H1 (cell line): ENCODE measurements around the gene POLN. TPM values are rescaled to one million over a fixed set of nuclear protein-coding genes. Genes with fewer than 3 reads are reported as not detected.
A peak's percentile ranks its signal among the peaks of the same experiment; 100 is the strongest.

Experiments
- CTCF ChIA-PET: fragments of 300-600 bp; sonication (Branson Sonifier 250); formaldehyde crosslinking; loops from one replicate; lab custom pipeline; 2021; ENCODE audit not compliant: partially characterized antibody; lab: Charles Lee
- POLR2A ChIA-PET: fragments of 300-600 bp; sonication (Branson Sonifier 250); formaldehyde crosslinking; loops from one replicate; lab custom pipeline; 2021; ENCODE audit warnings: inconsistent platforms; ENCODE audit not compliant: partially characterized antibody; lab: Charles Lee
- DNase-seq, 2 experiments: peaks; one replicate each; pipeline versions ENCODE4 v3.0.0 to v3.0.0-alpha.2; 2010 to 2022; ENCODE audit warnings: low spot score in 2 of 2, low read depth in 1 of 2, mixed read lengths in 1 of 2
- FAIRE-seq: peaks from 2 replicates; lab custom pipeline; 2011; peaks lifted over from hg19 to GRCh38; lab: Jason Lieb, UNC
- H2AFZ ChIP-seq: 2 replicates; pipeline ENCODE4 v1.8.1; 2012; ENCODE audit warnings: low read length, inconsistent platforms
- H2AK5ac ChIP-seq: 2 replicates; pipeline ENCODE4 v1.6.1; 2013; ENCODE audit warnings: low read depth, low read length
- H2BK120ac ChIP-seq: replicated peaks from 2 replicates; pipeline ENCODE3; 2013; ENCODE audit warnings: low read depth, low read length, inconsistent platforms
- H2BK12ac ChIP-seq: 2 replicates; pipeline ENCODE4 v1.6.1; 2013; ENCODE audit warnings: low read depth, low read length
- H2BK15ac ChIP-seq: 2 replicates; pipeline ENCODE4 v1.6.1; 2013; ENCODE audit warnings: low read length
- H2BK20ac ChIP-seq: 2 replicates; pipeline ENCODE4 v1.6.1; 2013; ENCODE audit warnings: low read length
- H2BK5ac ChIP-seq: 2 replicates; pipeline ENCODE4 v1.6.1; 2013; ENCODE audit warnings: low read depth, low read length
- H3K14ac ChIP-seq: 2 replicates; pipeline ENCODE4 v1.6.1; 2013; ENCODE audit warnings: inconsistent platforms; ENCODE audit not compliant: insufficient read length
- H3K18ac ChIP-seq: 2 replicates; pipeline ENCODE4 v1.6.1; 2013; ENCODE audit warnings: low read length; ENCODE audit errors: extremely low read depth
- H3K23ac ChIP-seq: 2 replicates; pipeline ENCODE4 v1.6.1; 2013; ENCODE audit warnings: inconsistent platforms; ENCODE audit not compliant: insufficient read length
- H3K23me2 ChIP-seq: 2 replicates; pipeline ENCODE4 v1.6.1; 2013; ENCODE audit warnings: low read depth, low read length
- H3K27ac ChIP-seq: 2 replicates; pipeline ENCODE4 v1.6.1; 2011; ENCODE audit warnings: low read depth, low read length, inconsistent platforms
- H3K27me3 ChIP-seq, 4 experiments: replicated peaks in 1 of 4; 1 replicate in 1 of 4; 2 replicates in 3 of 4; pipeline versions ENCODE4 v1.6.1 to v1.8.1; 2011 to 2013; ENCODE audit warnings: low read length in 3 of 4, mild to moderate bottlenecking in 3 of 4, inconsistent platforms in 2 of 4, mixed read lengths in 2 of 4, moderate library complexity in 1 of 4; ENCODE audit not compliant: control insufficient read depth in 3 of 4, insufficient read depth in 3 of 4; ENCODE audit errors: extremely low read depth in 1 of 4
- H3K36me3 ChIP-seq, 4 experiments: 2 replicates each; pipeline versions ENCODE4 v1.6.1 to v1.8.1; 2011 to 2013; ENCODE audit warnings: mild to moderate bottlenecking in 4 of 4, low read length in 3 of 4, moderate library complexity in 2 of 4, control low read depth in 1 of 4, inconsistent platforms in 1 of 4; ENCODE audit not compliant: insufficient read depth in 4 of 4, control insufficient read depth in 2 of 4
- H3K4ac ChIP-seq: replicated peaks from 2 replicates; pipeline ENCODE3; 2013; ENCODE audit warnings: low read length, low read depth, mixed read lengths, inconsistent platforms; ENCODE audit not compliant: insufficient read length
- H3K4me1 ChIP-seq, 4 experiments: replicated peaks in 1 of 4; 1 replicate in 1 of 4; 2 replicates in 3 of 4; pipeline versions ENCODE4 v1.6.1 to v1.8.1; 2011 to 2013; ENCODE audit warnings: low read length in 3 of 4, inconsistent platforms in 2 of 4, mixed read lengths in 1 of 4; ENCODE audit not compliant: insufficient read depth in 4 of 4, control insufficient read depth in 3 of 4
- H3K4me2 ChIP-seq, 2 experiments: 2 replicates each; pipeline versions ENCODE4 v1.6.1 to v1.8.1; 2011 to 2013; ENCODE audit warnings: low read depth in 2 of 2, low read length in 2 of 2, control low read depth in 1 of 2, inconsistent platforms in 1 of 2, mild to moderate bottlenecking in 1 of 2; ENCODE audit not compliant: insufficient read depth in 1 of 2
- H3K4me3 ChIP-seq, 4 experiments: fragments of 200-600, 300-600 bp in 1 of 4; sonication (generic), shearing (Covaris generic), sonication (Bioruptor Twin) in 1 of 4; 2 replicates each; pipeline versions ENCODE4 v1.5.1 to v1.8.1; 2011 to 2016; ENCODE audit warnings: low read length in 4 of 4, low read depth in 3 of 4, control low read depth in 2 of 4, inconsistent platforms in 2 of 4, mild to moderate bottlenecking in 2 of 4, mixed read lengths in 1 of 4, moderate library complexity in 1 of 4; ENCODE audit not compliant: insufficient read depth in 2 of 4; ENCODE audit errors: extremely low read depth in 1 of 4
- H3K56ac ChIP-seq: replicated peaks from 2 replicates; pipeline ENCODE3; 2013; ENCODE audit warnings: low read depth, mild to moderate bottlenecking, mixed read lengths, low read length, inconsistent platforms; ENCODE audit not compliant: insufficient read length
- H3K79me1 ChIP-seq: 2 replicates; pipeline ENCODE4 v1.6.1; 2013; ENCODE audit warnings: low read depth, low read length, control low read depth
- H3K79me2 ChIP-seq, 2 experiments: 2 replicates each; pipeline versions ENCODE4 v1.6.1 to v1.8.1; 2012 to 2013; ENCODE audit warnings: low read length in 2 of 2, mild to moderate bottlenecking in 2 of 2, inconsistent platforms in 1 of 2; ENCODE audit not compliant: insufficient read depth in 2 of 2, control insufficient read depth in 1 of 2
- H3K9ac ChIP-seq, 4 experiments: replicated peaks in 1 of 4; 1 replicate in 1 of 4; 2 replicates in 3 of 4; pipeline versions ENCODE4 v1.6.1 to v1.8.1; 2011 to 2013; ENCODE audit warnings: low read depth in 3 of 4, low read length in 3 of 4, control low read depth in 2 of 4, mild to moderate bottlenecking in 2 of 4, moderate library complexity in 2 of 4, inconsistent platforms in 1 of 4; ENCODE audit errors: extremely low read depth in 1 of 4
- H3K9me3 ChIP-seq, 2 experiments: 2 replicates each; pipeline versions ENCODE4 v1.6.1 to v1.8.1; 2012 to 2013; ENCODE audit warnings: mild to moderate bottlenecking in 2 of 2, moderate library complexity in 2 of 2, control low read depth in 1 of 2, inconsistent platforms in 1 of 2, low read depth in 1 of 2, low read length in 1 of 2, mixed read lengths in 1 of 2; ENCODE audit not compliant: insufficient read depth in 2 of 2
- H4K20me1 ChIP-seq, 2 experiments: replicated peaks in 1 of 2; 2 replicates each; pipeline versions ENCODE3 to v1.8.1; 2011 to 2013; ENCODE audit warnings: inconsistent platforms in 2 of 2, low read length in 2 of 2, mild to moderate bottlenecking in 1 of 2; ENCODE audit not compliant: insufficient read depth in 2 of 2, control insufficient read depth in 1 of 2
- H4K5ac ChIP-seq: 2 replicates; pipeline ENCODE4 v1.6.1; 2013; ENCODE audit warnings: low read length, low read depth, mixed read lengths, inconsistent platforms; ENCODE audit not compliant: insufficient read length
- H4K8ac ChIP-seq: 2 replicates; pipeline ENCODE4 v1.8.0; 2013; ENCODE audit warnings: mild to moderate bottlenecking, moderate library complexity, low read length, inconsistent platforms; ENCODE audit not compliant: insufficient read depth; ENCODE audit errors: extremely low read depth
- H4K91ac ChIP-seq: replicated peaks from 2 replicates; pipeline ENCODE3; 2013; ENCODE audit warnings: low read length, mixed read lengths, inconsistent platforms; ENCODE audit not compliant: insufficient read length
- CREB1 ChIP-seq: IDR thresholded peaks from 2 replicates; pipeline ENCODE4 v1.6.1; 2012; ENCODE audit warnings: inconsistent platforms
- KDM1A ChIP-seq: fragments of 200-600, 300-600 bp; sonication (generic); IDR thresholded peaks from 2 replicates; pipeline ENCODE4 v1.7.1; 2016; ENCODE audit warnings: mild to moderate bottlenecking, low read length, borderline replicate concordance
- SUZ12 ChIP-seq: fragments of 200-600 bp; sonication (generic); IDR thresholded peaks from 2 replicates; pipeline ENCODE4 v1.6.1; 2012; ENCODE audit warnings: mild to moderate bottlenecking, inconsistent platforms, low read length, moderate library complexity, mixed read lengths
- ZNF274 ChIP-seq: IDR thresholded peaks from 2 replicates; pipeline ENCODE4 v1.7.0; 2012; ENCODE audit warnings: low read length, borderline replicate concordance; ENCODE audit errors: extremely low read depth
- WGBS, 2 experiments: shearing (Covaris generic) in 1 of 2; methylation state at CpG; one replicate each; pipeline versions ENCODE4 v1.1.6 to v1.1.7; 2013 to 2015; ENCODE audit warnings: low lambda C conversion rate in 2 of 2, mixed read lengths in 2 of 2, inconsistent platforms in 1 of 2, low coverage in 1 of 2, missing lambda C conversion rate in 1 of 2; ENCODE audit not compliant: insufficient replicate concordance in 2 of 2, insufficient coverage in 1 of 2, insufficient read length in 1 of 2; ENCODE audit errors: extremely low coverage in 1 of 2, missing lambda C conversion rate in 1 of 2; 5-methylcytosine and 5-hydroxymethylcytosine counted together
- polyA plus RNA-seq, 7 experiments: library from polyadenylated mRNA; depleted of rRNA in 3 of 7; stranded (reverse) in 5 of 7; unstranded in 2 of 7; fragments of >200 nt in 5 of 7; fragments of 200-250 nt in 2 of 7; gene quantifications; 1 replicate in 5 of 7; 2 replicates in 1 of 7; 4 replicates in 1 of 7; pipeline versions ENCODE4 v1.2.1 to v1.2.3, GENCODE V29; 2011 to 2013; ENCODE audit warnings: missing spikeins in 2 of 7, mixed read lengths in 2 of 7
- total RNA-seq: library from RNA; stranded (reverse); fragmentation: NEBNext Ultra II Directional; extraction: Animal tissue kit (Norgen Biotek cat#: 25700); gene quantifications from 2 replicates; pipeline ENCODE4 v1.2.1, GENCODE V29; 2021

The POLN gene
- total and polyA plus RNA-seq, 2 of the 8 experiments (the other 6 are each of a cell fraction or from before 2014, with no cell fraction given), result 0.98 to 1.5 TPM

DNA sequence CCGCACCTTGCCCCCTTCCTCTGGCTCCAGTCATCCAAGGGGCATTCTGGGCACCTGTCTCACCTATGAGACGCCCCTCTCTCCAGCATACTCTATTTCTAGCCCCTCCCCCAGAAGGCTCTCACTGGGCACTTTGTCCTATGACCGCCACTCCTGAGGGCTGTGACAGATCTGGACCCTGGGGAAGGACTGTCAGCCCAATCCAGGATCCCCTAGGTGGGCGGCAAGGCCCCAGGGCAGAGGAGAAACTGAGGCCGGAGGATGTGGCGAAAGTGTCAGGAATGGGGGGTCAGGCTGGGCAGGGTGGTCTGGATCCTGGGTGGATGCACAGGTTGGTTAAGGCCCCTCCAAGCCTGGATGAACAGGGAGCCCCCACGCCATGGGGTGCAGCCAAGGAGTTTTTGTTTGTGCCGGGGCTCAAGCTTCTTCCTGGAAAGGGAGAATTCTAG is 198.9 kb downstream of the POLN start:
- Histone ChIP-seq H4K8ac (no peak overlapping the region), H3K23ac (no peak overlapping the region), H3K23me2 (peaks cover 12% of the 10 kb centered on the region; the same call in 1 of the 2 replicates), H4K5ac (no peak overlapping the region), H3K4ac (no peak overlapping the region), H2BK12ac (no peak overlapping the region), H4K91ac (no peak overlapping the region), H3K14ac (no peak overlapping the region), H3K9ac (no peak overlapping the region), H3K18ac (no peak overlapping the region; the same call in 1 of the 2 replicates), H3K56ac (no peak overlapping the region), H3K27me3 (peaks cover 21 to 56% (median 46%) of the 10 kb centered on the region in 4 experiments), H4K20me1 (peaks cover 0 to 9% of the 10 kb centered on the region in 2 experiments), H3K36me3 (no peaks in the 10 kb centered on the region; a peak in 1 of 8 replicates), H3K27ac (no peak overlapping the region), H2AFZ (no peak overlapping the region), H2BK120ac (no peak overlapping the region), H3K9me3 (peaks cover 0 to 8% of the 10 kb centered on the region in 2 experiments; a peak in 1 of 4 replicates), H3K79me2 (no peaks in the 10 kb centered on the region), H2BK5ac (no peak overlapping the region), H3K79me1 (no peaks in the 10 kb centered on the region), H2BK15ac (no peak overlapping the region), H2AK5ac (no peak overlapping the region), H3K4me2 (peak overlapping the region; percentile 47 to 60), H3K4me3 (peak overlapping the region in 3 of 4 experiments; percentile 14 to 61 (median 17); a peak in 6 of 8 replicates), H2BK20ac (no peak overlapping the region), H3K4me1 (peaks cover 0 to 8% (median 3%) of the 10 kb centered on the region in 4 experiments; a peak in 5 of 7 replicates)
- TF ChIP-seq CREB1, result no peak
- no peak for TF ChIP-seq KDM1A
- TF ChIP-seq SUZ12, result peak; percentile 11; the same call in 1 of the 2 replicates
- TF ChIP-seq ZNF274, result no peak
- WGBS, 2 experiments, result 79% methylated on average over 8 of the region's 8 CpGs; no CpG with 5 or more reads in 1 of the 2 experiments
- ChIA-PET POLR2A (interaction anchor here (2.3 kb wide), 1 partner anchor 34 kb away, joined by 6 read pairs; the partner anchor contains the start of gene NELFA), CTCF (no interaction called here)
- no peak for FAIRE-seq
- no peak for DNase-seq
